ENCODE results near the gene TTC6.

GRCh38 chr14:37623426-37623951, 28.1 kb downstream of the TTC6 start:
- no peak for TF ChIP-seq CTCF (IDR thresholded peaks at IDR 0.05)
- no peak for TF ChIP-seq POLR2A (IDR thresholded peaks at IDR 0.05)

Measured in testis (tissue), 2 donors.